Smooth muscle cell (in vitro differentiated cells): ENCODE data around the gene ARF1. TPM values are rescaled to one million over a fixed set of nuclear protein-coding genes. Genes with fewer than 3 reads are reported as not detected.

Experiments
- DNase-seq: peaks from one replicate; lab custom pipeline; 2025; ENCODE audit not compliant: unreplicated experiment; lab: John Stamatoyannopoulos, UW
- H2AFZ ChIP-seq: fragments of 200-600 bp; sonication (generic); 2 replicates; pipeline ENCODE4 v1.6.0; 2016; ENCODE audit warnings: antibody characterized with exemption, low read depth, mild to moderate bottlenecking
- H3F3A ChIP-seq: fragments of 200-600 bp; sonication (generic); 2 replicates; pipeline ENCODE4 v1.6.0; 2017; ENCODE audit warnings: antibody characterized with exemption, low read depth
- H3K27ac ChIP-seq: fragments of 200-600 bp; sonication (generic); 2 replicates; pipeline ENCODE4 v1.5.1; 2016; ENCODE audit warnings: low read depth, mild to moderate bottlenecking
- H3K27me3 ChIP-seq: fragments of 200-600 bp; sonication (generic); 2 replicates; pipeline ENCODE4 v1.6.1; 2016; ENCODE audit warnings: low read depth, mild to moderate bottlenecking
- H3K36me3 ChIP-seq: fragments of 200-600 bp; sonication (generic); 2 replicates; pipeline ENCODE4 v1.5.1; 2016; ENCODE audit warnings: low read depth
- H3K4me1 ChIP-seq: fragments of 200-600 bp; sonication (generic); 2 replicates; pipeline ENCODE4 v1.5.1; 2016; ENCODE audit warnings: low read depth
- H3K4me2 ChIP-seq: fragments of 200-600 bp; sonication (generic); 2 replicates; pipeline ENCODE4 v1.6.0; 2016; ENCODE audit warnings: mild to moderate bottlenecking
- H3K4me3 ChIP-seq: fragments of 200-600 bp; sonication (generic); 2 replicates; pipeline ENCODE4 v1.5.1; 2016; ENCODE audit warnings: mild to moderate bottlenecking
- H3K79me2 ChIP-seq: fragments of 200-600 bp; sonication (generic); 2 replicates; pipeline ENCODE4 v1.6.0; 2016; ENCODE audit warnings: low read depth, mild to moderate bottlenecking
- H3K9ac ChIP-seq: fragments of 200-600 bp; sonication (generic); 2 replicates; pipeline ENCODE4 v1.6.0; 2016; ENCODE audit warnings: low read depth
- H3K9me3 ChIP-seq: fragments of 200-600 bp; sonication (generic); replicated peaks from 2 replicates; pipeline ENCODE4 v1.5.1; 2016; ENCODE audit warnings: low read depth
- H4K20me1 ChIP-seq: fragments of 200-600 bp; sonication (generic); 2 replicates; pipeline ENCODE4 v1.6.0; 2016; ENCODE audit warnings: low read depth
- CTCF ChIP-seq: fragments of 200-600 bp; sonication (generic); IDR thresholded peaks from 2 replicates; pipeline ENCODE4 v1.5.1; 2017; ENCODE audit warnings: borderline replicate concordance, mild to moderate bottlenecking, antibody characterized with exemption; ENCODE audit not compliant: insufficient read depth, poor library complexity, severe bottlenecking
- WGBS: methylation state at CpG from one replicate; pipeline ENCODE4 v1.1.7; 2016; ENCODE audit warnings: low lambda C conversion rate; 5-methylcytosine and 5-hydroxymethylcytosine counted together
- polyA plus RNA-seq: library from polyadenylated mRNA; unstranded; fragments of >200 nt; fragmentation: Nextera tagmentation; extraction: Ambion mirVana; gene quantifications from 2 replicates; pipeline ENCODE4 v1.2.1, GENCODE V29; 2016
- total RNA-seq: library from RNA; depleted of rRNA; stranded (reverse); fragments of >200 nt; gene quantifications from 2 replicates; pipeline ENCODE4 v1.2.3, GENCODE V29; 2014

The ARF1 gene
- total and polyA plus RNA-seq, 2 experiments from 2014 or later: 237 to 698 TPM

DNA sequence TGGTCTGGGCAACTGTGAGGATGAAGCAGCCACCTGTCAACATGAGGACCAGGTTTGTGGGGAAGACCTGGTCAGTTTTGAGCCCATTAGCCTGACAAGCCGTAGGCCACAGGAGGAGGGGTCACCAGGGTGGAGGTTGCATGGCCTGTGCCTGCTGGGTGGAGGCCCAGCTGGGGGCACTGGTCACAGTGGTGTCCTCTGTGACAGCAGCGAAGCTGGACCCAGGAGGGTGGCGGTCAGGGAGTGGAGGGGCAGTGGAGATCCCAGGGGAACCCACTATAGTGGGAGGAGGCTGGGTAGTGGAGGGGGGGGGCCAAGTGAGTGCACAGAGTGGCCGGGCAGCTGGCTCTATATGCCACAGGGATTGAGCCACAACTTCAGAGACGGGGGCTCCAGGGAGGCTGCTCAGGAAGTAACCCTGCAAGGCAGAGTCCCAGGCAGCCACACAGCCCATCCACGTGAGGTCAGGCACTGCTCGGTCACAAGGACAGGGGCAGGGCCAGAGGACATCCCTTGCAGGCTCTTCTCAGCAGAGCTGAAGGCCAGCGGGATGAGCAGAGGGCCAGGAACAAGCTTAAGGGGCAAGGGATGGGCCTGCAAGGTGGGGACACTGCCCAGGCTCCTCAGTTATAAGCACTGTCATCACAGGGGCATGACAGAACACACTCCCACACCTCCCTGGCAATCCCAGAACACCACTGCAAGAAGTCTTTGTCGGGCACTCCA is 22.9 kb downstream of the ARF1 start:
- WGBS: 93% methylated on average over 8 of the region's 9 CpGs

GRCh38 chr1:228105996-228106799 is 23.7 kb downstream of the ARF1 start:
- Histone ChIP-seq H3K9ac (no peak overlapping the region), H3K27me3 (no peaks in the 10 kb centered on the region), H3K36me3 (no peaks in the 10 kb centered on the region), H3K4me3 (no peak overlapping the region), H3K4me2 (no peak overlapping the region), H3K27ac (no peak overlapping the region), H2AFZ (no peak overlapping the region), H3K79me2 (peaks cover 24% of the 10 kb centered on the region), H3K9me3 (no peaks in the 10 kb centered on the region), H3F3A (peaks cover 3% of the 10 kb centered on the region), H4K20me1 (peaks cover 13% of the 10 kb centered on the region), H3K4me1 (peaks cover 12% of the 10 kb centered on the region)
- no peak for DNase-seq
- WGBS: 95% methylated on average over 8 of the region's 8 CpGs
- no peak for TF ChIP-seq CTCF

More for the DNA sequence above, 22.9 kb downstream of the ARF1 start:
- Histone ChIP-seq H2AFZ (no peak overlapping the region), H3F3A (peaks cover 3% of the 10 kb centered on the region), H3K9ac (no peak overlapping the region), H3K9me3 (no peaks in the 10 kb centered on the region), H3K4me1 (peaks cover 12% of the 10 kb centered on the region), H3K4me3 (no peak overlapping the region), H3K27me3 (no peaks in the 10 kb centered on the region), H3K79me2 (peaks cover 30% of the 10 kb centered on the region), H4K20me1 (peaks cover 21% of the 10 kb centered on the region), H3K4me2 (no peak overlapping the region), H3K27ac (no peak overlapping the region), H3K36me3 (no peaks in the 10 kb centered on the region)
- TF ChIP-seq CTCF: no peak
- DNase-seq: no peak

- Histone ChIP-seq H3K79me2 (peaks cover 19% of the 10 kb centered on the region), H3F3A (peaks cover 3% of the 10 kb centered on the region), H3K9me3 (no peaks in the 10 kb centered on the region), H3K9ac (no peak overlapping the region), H3K4me1 (peaks cover 12% of the 10 kb centered on the region), H3K4me2 (no peak overlapping the region), H3K36me3 (no peaks in the 10 kb centered on the region), H4K20me1 (peaks cover 8% of the 10 kb centered on the region), H3K4me3 (no peak overlapping the region), H2AFZ (no peak overlapping the region), H3K27me3 (no peaks in the 10 kb centered on the region), H3K27ac (no peak overlapping the region)
- TF ChIP-seq CTCF: no peak
- WGBS: 99% methylated on average over 9 of the region's 9 CpGs
- DNase-seq: no peak
These were observed 24.2 kb downstream of the ARF1 start for GRCh38 chr1:228106800-228107054.
